Stimulated activated CD4-positive, alpha-beta T cell treated with anti-CD3 and anti-CD28 coated beads, TNF-alpha, amount 100 ng/mL, for 1 hour (primary cell): ENCODE data around the gene LILRA5.
"Not testable (repeated sequence)": the region's sequence is repeated elsewhere in the genome, so short reads cannot be mapped to it uniquely, and the experiment has no call there.

Experiments
- DNase-seq, 3 donors: peaks; one replicate each; pipeline ENCODE4 v3.0.0-alpha.2; 2020; ENCODE audit warnings: low read depth in 3 of 3, low spot score in 1 of 3

Gene LILRA5

DNA sequence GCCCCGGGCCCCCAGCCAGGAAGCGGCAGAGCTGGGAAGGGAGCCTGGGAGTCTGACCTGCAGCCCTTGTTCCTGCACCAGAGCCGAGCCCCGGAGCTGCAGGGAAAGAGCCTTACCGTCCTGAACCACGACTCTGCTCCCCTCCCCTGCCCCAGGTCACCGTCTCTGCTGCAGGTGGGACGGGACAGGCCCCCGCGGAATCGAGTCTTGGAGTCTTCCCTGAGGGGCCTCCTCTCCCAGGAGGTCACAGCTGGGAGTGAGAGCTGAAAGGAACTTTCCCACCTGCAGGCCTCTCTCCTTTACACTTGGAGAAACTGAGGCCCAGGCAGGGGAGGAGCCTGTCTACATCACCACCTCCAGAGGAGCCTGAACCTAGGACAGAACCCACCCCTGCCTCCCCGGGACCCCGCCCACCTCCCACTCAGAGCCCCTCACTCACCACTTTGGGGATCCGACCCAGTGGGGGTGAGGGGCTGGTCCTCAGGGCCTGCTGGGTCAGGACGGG, 35.8 kb downstream of the LILRA5 start:
- not testable (repeated sequence) for DNase-seq

GRCh38 chr19:54275951-54276350, 37.0 kb downstream of the LILRA5 start:
- no peak for DNase-seq

DNA sequence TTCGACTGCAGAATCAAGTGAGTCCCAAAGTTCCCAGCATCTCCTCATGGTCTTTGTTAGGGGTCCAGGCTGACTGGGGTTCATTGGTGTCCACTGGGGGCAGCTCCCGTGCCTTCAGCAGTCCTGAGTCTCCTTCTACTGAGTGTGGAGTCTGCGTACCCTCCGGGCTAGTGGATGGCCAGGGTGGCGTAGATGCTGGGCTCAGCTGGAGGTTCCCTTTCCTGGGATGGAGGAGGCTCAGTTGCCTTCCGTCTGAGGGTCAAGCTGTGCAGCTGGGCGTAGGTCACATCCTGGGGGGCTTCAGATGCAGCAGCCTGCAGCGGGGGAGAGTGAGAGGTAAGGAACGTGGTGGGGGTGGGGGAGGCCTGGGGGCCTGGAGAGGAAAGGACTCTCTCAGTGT, 38.5 kb downstream of the LILRA5 start:
- not testable (repeated sequence) for DNase-seq

DNA sequence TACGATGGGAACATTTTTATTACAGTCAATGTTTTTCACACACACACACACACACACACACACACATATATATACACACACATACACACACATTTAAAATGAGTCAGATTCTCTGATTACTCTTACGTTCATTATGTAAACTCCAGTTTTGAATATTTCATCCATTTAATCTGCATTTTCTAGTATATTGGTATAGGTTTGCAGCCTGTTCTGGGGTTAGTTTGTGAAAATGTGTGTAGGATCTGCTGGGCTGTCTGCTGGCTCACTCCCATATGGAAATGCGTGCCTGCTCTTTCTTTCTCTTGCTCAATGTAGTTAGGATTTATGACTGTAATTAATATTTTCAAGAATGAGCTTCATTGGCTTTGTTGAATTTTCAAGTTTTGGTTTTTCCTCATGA, 39.1 kb downstream of the LILRA5 start:
- no peak for DNase-seq

GRCh38 chr19:54272181-54272580, 40.8 kb downstream of the LILRA5 start:
- not testable (repeated sequence) for DNase-seq

- not testable (repeated sequence) for DNase-seq
Observed at GRCh38 chr19:54271587-54271986, 41.4 kb downstream of the LILRA5 start.

DNA sequence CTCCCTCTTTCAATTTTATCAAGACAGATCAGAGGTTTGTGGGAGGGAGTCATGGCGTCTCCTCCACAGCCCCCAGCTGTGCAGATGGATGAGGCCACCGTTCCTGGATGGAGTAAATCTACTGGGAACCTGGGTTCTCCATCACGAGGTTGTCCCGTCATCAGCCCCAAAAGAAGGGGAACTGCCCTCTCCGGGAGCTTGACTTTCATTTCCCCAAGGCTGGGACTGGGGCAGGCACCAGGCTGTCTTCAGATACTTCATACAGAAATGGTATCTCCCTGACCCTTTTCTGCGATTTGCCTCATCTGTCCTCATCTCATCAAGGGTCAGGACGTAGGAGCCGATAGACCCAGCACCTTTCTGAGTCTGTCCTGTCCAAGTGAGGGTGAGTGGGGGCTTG, 41.9 kb downstream of the LILRA5 start:
- no peak for DNase-seq

DNA sequence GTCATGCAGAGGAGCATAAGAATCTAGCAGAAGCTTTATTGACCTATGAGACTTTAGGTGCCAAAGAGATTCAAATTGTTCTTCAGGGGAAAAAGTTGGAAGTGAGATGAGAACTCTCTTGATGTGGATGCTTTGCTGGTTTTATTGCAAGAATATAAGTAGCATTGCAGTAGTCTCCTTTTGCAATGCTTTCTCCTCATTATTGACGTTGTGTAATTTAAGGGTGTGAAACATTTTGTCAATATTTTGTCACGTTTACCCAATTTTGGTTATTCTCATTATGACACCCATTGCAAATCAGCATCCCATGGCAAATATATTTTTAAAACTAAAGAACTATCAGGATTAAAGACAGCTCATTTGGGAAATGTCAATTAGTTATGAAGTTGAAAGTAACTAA, 44.0 kb downstream of the LILRA5 start:
- DNase-seq, result no peak

DNA sequence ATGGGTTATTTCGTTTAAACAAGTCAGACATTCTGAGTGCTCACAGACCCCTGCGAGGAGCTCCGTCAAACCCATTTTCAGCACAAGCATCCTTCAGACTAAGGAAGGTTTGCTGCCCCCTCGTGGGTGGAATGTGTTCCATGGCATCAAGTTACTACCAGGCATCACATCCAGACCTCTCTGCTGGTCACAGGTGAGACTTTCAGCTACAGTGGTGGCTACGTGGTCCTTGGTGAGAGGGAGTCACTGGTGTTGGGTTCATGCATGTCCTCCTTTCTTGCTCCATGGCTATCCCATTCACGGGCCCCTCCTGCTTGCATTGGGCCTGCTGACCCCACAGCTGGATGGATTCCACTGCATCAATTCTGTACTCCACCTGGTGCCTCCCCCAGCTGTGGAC, 46.8 kb downstream of the LILRA5 start:
- DNase-seq, result peak in 2 of 3 donors; percentile 12 to 62

GRCh38 chr19:54262470-54262869, 50.5 kb downstream of the LILRA5 start:
- no peak for DNase-seq

DNA sequence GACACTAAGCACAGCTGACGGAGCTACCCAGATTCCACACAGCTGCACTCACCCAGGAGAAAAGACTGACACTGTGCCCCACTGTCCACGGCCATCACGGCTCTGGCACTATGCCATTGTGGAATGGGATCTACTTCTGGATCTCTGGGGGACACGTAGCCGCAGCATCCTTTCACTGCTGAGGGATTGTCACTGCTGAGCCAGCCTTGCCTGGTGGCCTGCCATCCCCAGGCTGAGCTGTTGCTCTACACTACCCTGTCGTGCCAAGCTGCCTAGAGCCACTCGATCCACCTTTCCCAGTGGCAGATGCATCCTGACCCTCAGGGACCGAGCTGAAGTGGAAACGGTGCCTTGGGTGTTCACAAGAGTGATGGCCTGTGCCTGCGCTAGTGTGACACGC, 50.9 kb downstream of the LILRA5 start:
- DNase-seq, result no peak

- no peak for DNase-seq
Observed at GRCh38 chr19:54257116-54257480, 55.9 kb downstream of the LILRA5 start, which contains the start of gene LILRB5. TSS of gene LILRB5 (minus strand) at chr19:54257273. CDS start at chr19:54257193, 80 bp downstream.
